Heart left ventricle (tissue), 16 donors: Measurements from ENCODE around the gene HLA-DMA. TPM values are rescaled to one million over a fixed set of nuclear protein-coding genes. Genes with fewer than 3 reads are reported as not detected.
A peak's percentile ranks its signal among the peaks of the same experiment; 100 is the strongest.

Experiments
- ATAC-seq, 4 donors: fragments of 200-7000 bp; cut with Tn5 transposase; one replicate each; pipeline ENCODE4 v1.9.1; 2020 to 2022; ENCODE audit warnings: moderate library complexity in 4 of 4, mild to moderate bottlenecking in 3 of 4, moderate number of reproducible peaks in 1 of 4
- DNase-seq, 5 donors: peaks; one replicate each; pipeline ENCODE4 v3.0.0-alpha.2; 2020
- H3K27ac ChIP-seq, 12 donors: fragments of 200-600 bp; sonication (generic) in 4 of 12; one replicate each; pipeline versions ENCODE4 v1.5.0 to v1.8.0; 2016 to 2022; ENCODE audit warnings: mild to moderate bottlenecking in 2 of 12
- H3K27me3 ChIP-seq, 9 donors: fragments of 200-600 bp; sonication (generic) in 2 of 9; one replicate each; pipeline versions ENCODE4 v1.5.1 to v1.8.0; 2016 to 2022; ENCODE audit warnings: mild to moderate bottlenecking in 3 of 9
- H3K36me3 ChIP-seq, 9 donors: fragments of 200-600 bp; sonication (generic) in 2 of 9; one replicate each; pipeline versions ENCODE4 v1.5.0 to v1.8.0; 2018 to 2022; ENCODE audit warnings: mild to moderate bottlenecking in 2 of 9
- H3K4me1 ChIP-seq, 12 donors: fragments of 200-600 bp; sonication (generic) in 4 of 12; one replicate each; pipeline versions ENCODE4 v1.5.0 to v1.8.0; 2016 to 2022; ENCODE audit warnings: mild to moderate bottlenecking in 3 of 12
- H3K4me3 ChIP-seq, 12 donors: fragments of 200-600 bp; sonication (generic) in 4 of 12; one replicate each; pipeline versions ENCODE4 v1.5.0 to v1.8.0; 2017 to 2022; ENCODE audit warnings: mild to moderate bottlenecking in 9 of 12, moderate library complexity in 4 of 12
- H3K9me3 ChIP-seq, 12 donors: fragments of 200-600 bp; sonication (generic) in 4 of 12; one replicate each; pipeline versions ENCODE4 v1.5.0 to v1.8.0; 2016 to 2022; ENCODE audit warnings: mild to moderate bottlenecking in 1 of 12
- POLR2A ChIP-seq, 2 donors: fragments of 450-650 bp; IDR thresholded peaks; one replicate each; pipeline ENCODE4 v1.6.1; 2017; ENCODE audit warnings: antibody characterized with exemption in 2 of 2, mild to moderate bottlenecking in 2 of 2, moderate library complexity in 2 of 2
- whole genome bisulfite sequencing, 4 donors: extraction: QIAGEN DNeasy Blood & Tissue Kit in 2 of 4; methylation state at CpG; one replicate each; pipeline versions ENCODE4 v1.1.5 to v1.1.7; 2013 to 2018; 5-methylcytosine and 5-hydroxymethylcytosine counted together
- intact Hi-C, 10 donors: fragments of 100-400 bp; cut with DNase I; formaldehyde crosslinking; loops; one replicate each; pipeline versions ENCODE4 v1.11.1 to v1.14.2; 2022
- polyA plus RNA-seq, 2 donors: library from polyadenylated mRNA; stranded (reverse); fragments of 200-250 nt; gene quantifications; one replicate each; pipeline ENCODE4 v1.2.3, GENCODE V29; 2013
- total RNA-seq, 9 donors: library from RNA; depleted of rRNA in 2 of 9; stranded (reverse); fragments of >200 nt in 2 of 9; fragmentation: NEBNext Ultra II Directional in 3 of 9; extraction: Animal tissue kit (Norgen Biotek cat#: 25700) in 3 of 9; gene quantifications; one replicate each; pipeline versions ENCODE4 v1.1.0 to v1.2.4, GENCODE V29; 2016 to 2023
- TF ChIP-seq, protein P1 (sequence below), 12 donors: fragments of 200-600 bp; sonication (generic) in 4 of 12; IDR thresholded peaks; one replicate each; pipeline versions ENCODE4 v1.5.0 to v1.8.0; 2018 to 2022; ENCODE audit warnings: antibody characterized with exemption in 12 of 12, mild to moderate bottlenecking in 5 of 12
- donor health status: ischemic (EF 13 %, LVEDD 7.1; RV severe dilation, severe dysfunction).
- donor health status: healthy with polysubstance abuse.
- donor health status: DM: no; HTN: yes; CAD: no.
- donor health status: DM: no; HTN: no; CAD: no.
- donor health status: ischemic (EF 25% LVEDD 6.9; RV normal size, moderate dysfunction).
- donor health status: ischemic (EF 25% LVEDD 5.7; RV mildly dilated, moderate dysfunction).
- donor health status: healthy.
- donor health status: DM: yes; HTN: yes; CAD: no.
- donor health status: ischemic (EF 35%, LVEDD 5.7; RV mildly dilated, moderate dysfunction).
- donor health status: nonischemic (EF 11% LVEDD 7.7; RV severe dilation, severe dysfunction).
- donor health status: DM: yes; HTN: yes; CAD: no.
- donor health status: PGD.
- donor health status: ischemic (EF 29% LVEDD 5.4; RV normal size, mild dysfunction).
- donor health status: nonischemic (EF 23%, LVEDD 6.1; RV moderate dilation, normal function).

The HLA-DMA gene
- total and polyA plus RNA-seq, 11 donors, result 5.4 to 150 (median 16.2) TPM

DNA sequence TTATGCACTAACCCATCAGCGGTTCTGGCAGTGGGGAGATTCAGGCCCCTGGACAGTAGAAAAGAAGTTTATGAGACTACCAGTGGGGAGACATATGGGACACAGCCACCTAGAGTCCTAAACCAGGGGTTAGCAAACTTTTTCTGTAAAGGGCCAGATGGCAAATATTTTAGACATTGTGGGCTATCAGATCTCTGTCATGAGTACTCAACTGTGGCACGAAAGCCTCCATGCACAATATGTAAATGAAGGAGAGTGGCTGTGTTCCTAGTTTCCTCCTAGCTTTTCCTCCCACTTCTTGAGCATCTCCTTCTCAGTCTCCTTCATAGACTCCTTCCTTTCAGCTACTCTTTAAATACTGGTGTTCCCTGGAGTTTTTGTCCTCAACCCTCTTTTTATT is 3.3 kb upstream of the HLA-DMA start:
- H3K27ac ChIP-seq, result no peak overlapping the region
- intact Hi-C loops, result no loop called here
- ATAC-seq (no peak), DNase-seq (no peak)
- WGBS, 4 donors, result 78 to 92% (median 90%) methylated on average over 2 of the region's 2 CpGs
- no peaks in the 10 kb centered on the region for H3K36me3 ChIP-seq
- H3K27me3 ChIP-seq, result no peaks in the 10 kb centered on the region
- peaks cover 0 to 40% (median 5%) of the 10 kb centered on the region in 12 donors for H3K4me1 ChIP-seq
- TF ChIP-seq POLR2A (IDR thresholded peaks at IDR 0.05), result no peak
- TF ChIP-seq, protein P1, sequence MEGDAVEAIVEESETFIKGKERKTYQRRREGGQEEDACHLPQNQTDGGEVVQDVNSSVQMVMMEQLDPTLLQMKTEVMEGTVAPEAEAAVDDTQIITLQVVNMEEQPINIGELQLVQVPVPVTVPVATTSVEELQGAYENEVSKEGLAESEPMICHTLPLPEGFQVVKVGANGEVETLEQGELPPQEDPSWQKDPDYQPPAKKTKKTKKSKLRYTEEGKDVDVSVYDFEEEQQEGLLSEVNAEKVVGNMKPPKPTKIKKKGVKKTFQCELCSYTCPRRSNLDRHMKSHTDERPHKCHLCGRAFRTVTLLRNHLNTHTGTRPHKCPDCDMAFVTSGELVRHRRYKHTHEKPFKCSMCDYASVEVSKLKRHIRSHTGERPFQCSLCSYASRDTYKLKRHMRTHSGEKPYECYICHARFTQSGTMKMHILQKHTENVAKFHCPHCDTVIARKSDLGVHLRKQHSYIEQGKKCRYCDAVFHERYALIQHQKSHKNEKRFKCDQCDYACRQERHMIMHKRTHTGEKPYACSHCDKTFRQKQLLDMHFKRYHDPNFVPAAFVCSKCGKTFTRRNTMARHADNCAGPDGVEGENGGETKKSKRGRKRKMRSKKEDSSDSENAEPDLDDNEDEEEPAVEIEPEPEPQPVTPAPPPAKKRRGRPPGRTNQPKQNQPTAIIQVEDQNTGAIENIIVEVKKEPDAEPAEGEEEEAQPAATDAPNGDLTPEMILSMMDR (IDR thresholded peaks at IDR 0.05), result no peak
- H3K9me3 ChIP-seq, result no peaks in the 10 kb centered on the region
- no peak overlapping the region for H3K4me3 ChIP-seq

DNA sequence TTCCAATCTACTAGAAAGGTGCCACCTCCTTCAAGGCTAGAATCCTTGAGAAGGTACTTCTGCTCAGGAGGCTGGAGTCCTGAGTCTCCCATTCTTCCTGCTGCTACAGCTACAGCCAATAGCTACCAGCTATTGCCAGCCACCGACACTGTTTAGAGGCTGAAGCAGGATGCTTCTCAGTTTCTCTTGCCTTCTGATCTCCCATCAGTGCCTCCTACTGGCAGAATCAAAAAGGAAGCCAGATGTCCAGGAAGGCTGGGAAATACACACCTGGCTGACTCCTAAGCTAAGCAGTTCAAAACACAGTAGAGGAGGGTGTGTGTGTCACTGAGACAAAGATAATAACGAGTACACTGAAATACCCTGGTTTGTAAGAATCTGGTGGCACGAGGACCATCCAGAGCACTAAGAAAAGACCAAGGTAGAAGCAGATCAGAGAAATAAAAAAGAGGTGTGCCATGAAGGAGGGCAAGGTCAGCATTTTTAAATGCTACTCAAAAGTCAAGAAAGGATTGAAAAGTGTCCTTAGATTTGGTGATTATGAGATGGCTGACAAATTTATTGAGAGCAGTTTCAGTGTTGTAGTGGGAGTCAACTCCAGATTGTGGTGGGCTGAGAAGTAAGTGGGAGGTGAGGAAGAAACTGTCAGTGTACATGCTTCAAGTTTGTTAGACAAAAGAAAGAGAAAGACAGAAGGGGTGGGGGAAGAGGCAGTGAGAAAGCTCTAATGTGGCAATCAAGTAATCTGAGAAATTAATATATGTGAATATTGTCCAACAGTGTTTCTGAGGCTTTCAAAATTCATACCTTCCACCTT is 2.3 kb upstream of the HLA-DMA start:
- H3K4me3 ChIP-seq, result no peak overlapping the region
- peaks cover 0 to 50% (median 5%) of the 10 kb centered on the region in 12 donors for H3K4me1 ChIP-seq
- no peak for ATAC-seq
- intact Hi-C loops, result no loop called here
- DNase-seq, result no peak
- H3K36me3 ChIP-seq, result peaks cover 0 to 4% (median 0%) of the 10 kb centered on the region in 9 donors
- H3K9me3 ChIP-seq, result no peaks in the 10 kb centered on the region
- H3K27me3 ChIP-seq, result no peaks in the 10 kb centered on the region
- TF ChIP-seq, protein P1 (IDR thresholded peaks at IDR 0.05), result peak in 4 of 12 donors; percentile 17 to 21 (median 18)
- no peak for TF ChIP-seq POLR2A (IDR thresholded peaks at IDR 0.05)
- 31 to 49% (median 39%) methylated on average over 3 of the region's 3 CpGs for WGBS, 4 donors
- no peak overlapping the region for H3K27ac ChIP-seq

DNA sequence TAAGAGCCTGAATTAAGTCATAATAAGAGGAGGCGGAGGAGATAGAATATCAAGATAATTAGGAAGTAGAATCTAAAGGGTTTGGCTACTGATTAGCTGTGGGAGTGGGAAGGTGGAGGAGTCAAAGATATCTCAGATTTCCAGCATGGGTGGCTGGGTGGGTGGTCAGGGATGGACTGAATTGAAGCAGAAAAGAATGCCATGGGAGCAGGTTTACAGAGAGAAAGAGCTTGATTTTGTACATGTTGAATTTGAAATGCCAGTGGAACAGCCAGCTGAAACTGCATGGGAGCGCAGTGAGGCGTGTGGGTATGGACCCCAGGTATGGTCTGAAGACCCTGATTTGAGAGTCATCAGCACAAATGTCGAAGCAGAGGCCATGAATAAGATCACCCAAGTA is 1.4 kb upstream of the HLA-DMA start:
- Histone ChIP-seq H3K9me3 (no peaks in the 10 kb centered on the region), H3K4me3 (no peak overlapping the region), H3K36me3 (peaks cover 0 to 11% (median 0%) of the 10 kb centered on the region in 9 donors), H3K27ac (peak overlapping the region in 1 of 12 donors; percentile 94), H3K4me1 (peaks cover 0 to 59% (median 5%) of the 10 kb centered on the region in 12 donors), H3K27me3 (no peaks in the 10 kb centered on the region)
- intact Hi-C loops, result no loop called here
- 90 to 94% (median 93%) methylated on average over 4 of the region's 4 CpGs for WGBS, 4 donors
- no peak for DNase-seq
- ATAC-seq, result no peak
- no peak for TF ChIP-seq POLR2A (IDR thresholded peaks at IDR 0.05)
- TF ChIP-seq, protein P1 (IDR thresholded peaks at IDR 0.05), result no peak

DNA sequence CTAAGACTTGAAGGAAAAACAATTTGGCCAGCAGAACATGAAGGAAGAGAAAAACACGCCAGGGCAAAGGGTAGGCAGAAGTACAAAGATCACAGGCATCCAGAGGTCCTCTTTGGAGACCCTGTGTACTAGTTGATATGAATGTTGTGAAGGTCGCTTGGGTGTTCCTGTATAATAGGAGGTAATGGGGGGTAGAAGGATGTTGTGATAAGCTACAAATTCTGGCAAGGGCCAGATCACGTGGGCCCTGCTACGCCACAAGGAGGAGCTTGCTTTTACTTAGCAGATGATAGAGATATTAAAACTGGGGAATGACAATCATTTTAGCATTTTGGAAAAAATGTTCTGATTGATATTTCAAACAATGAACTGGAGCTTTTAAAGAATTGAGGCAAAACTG is 878 bp upstream of the HLA-DMA start:
- TF ChIP-seq, protein P1 (IDR thresholded peaks at IDR 0.05), result no peak
- TF ChIP-seq POLR2A (IDR thresholded peaks at IDR 0.05), result no peak
- no peak for ATAC-seq
- 71 to 79% (median 78%) methylated on average over 4 of the region's 4 CpGs for WGBS, 4 donors
- H3K36me3 ChIP-seq, result peaks cover 0 to 16% (median 0%) of the 10 kb centered on the region in 9 donors
- H3K27me3 ChIP-seq, result no peaks in the 10 kb centered on the region
- H3K4me1 ChIP-seq, result peaks cover 0 to 64% (median 5%) of the 10 kb centered on the region in 12 donors
- intact Hi-C loops, result loop anchor here in 4 of 10 donors (1.0 to 2.0 kb wide), 4 partner anchors 12 to 19 kb away; partner anchors contain the start of gene HLA-DMB (in 1 of the 4)
- H3K4me3 ChIP-seq, result no peak overlapping the region
- no peaks in the 10 kb centered on the region for H3K9me3 ChIP-seq
- peak overlapping the region in 5 of 12 donors; percentile 47 to 94 (median 83) for H3K27ac ChIP-seq
- no peak for DNase-seq
